Measurements from ENCODE around the gene SH3BP1.
"Not testable (repeated sequence)": the region's sequence is repeated elsewhere in the genome, so short reads cannot be mapped to it uniquely, and the experiment has no call there.

The SH3BP1 gene

GRCh38 chr22:37633625-37634416, 5.6 kb upstream of the SH3BP1 start:
- DNase-seq (ENCODE audit: low read depth): peak; percentile 48

- DNase-seq (ENCODE audit: low read depth): no peak
These were observed 5.0 kb upstream of the SH3BP1 start for GRCh38 chr22:37634417-37634924.

- DNase-seq (ENCODE audit: low read depth): no peak
These were observed 4.3 kb upstream of the SH3BP1 start for GRCh38 chr22:37635157-37635556.

GRCh38 chr22:37636186-37636948, 3.1 kb upstream of the SH3BP1 start:
- DNase-seq (ENCODE audit: low read depth): no peak

- DNase-seq (ENCODE audit: low read depth): no peak
These were observed 2.6 kb upstream of the SH3BP1 start for GRCh38 chr22:37636949-37637273.

GRCh38 chr22:37638391-37639069, 939 bp upstream of the SH3BP1 start:
- no peak for DNase-seq (ENCODE audit: low read depth)

- DNase-seq (ENCODE audit: low read depth): no peak
These were observed 512 bp downstream of the SH3BP1 start for GRCh38 chr22:37639771-37640590.

GRCh38 chr22:37640591-37641560, 1.4 kb downstream of the SH3BP1 start:
- DNase-seq (ENCODE audit: low read depth): no peak

GRCh38 chr22:37641561-37641949, 2.1 kb downstream of the SH3BP1 start:
- no peak for DNase-seq (ENCODE audit: low read depth)

- no peak for DNase-seq (ENCODE audit: low read depth)
These were observed 3.9 kb downstream of the SH3BP1 start for GRCh38 chr22:37643225-37643847.

- no peak for DNase-seq (ENCODE audit: low read depth)
These were observed 7.8 kb downstream of the SH3BP1 start for GRCh38 chr22:37647317-37647716.

GRCh38 chr22:37647928-37648327, 8.5 kb downstream of the SH3BP1 start:
- no peak for DNase-seq (ENCODE audit: low read depth)

- DNase-seq (ENCODE audit: low read depth): no peak
These were observed 11.1 kb downstream of the SH3BP1 start for GRCh38 chr22:37650463-37651136.

- DNase-seq (ENCODE audit: low read depth): no peak
These were observed 15.2 kb downstream of the SH3BP1 start for GRCh38 chr22:37654563-37655251.

- DNase-seq (ENCODE audit: low read depth): no peak
These were observed 15.7 kb downstream of the SH3BP1 start for GRCh38 chr22:37655252-37655563.

- DNase-seq (ENCODE audit: low read depth): not testable (repeated sequence)
These were observed 17.1 kb downstream of the SH3BP1 start for GRCh38 chr22:37656583-37656982.

- DNase-seq (ENCODE audit: low read depth): no peak
These were observed 18.2 kb downstream of the SH3BP1 start for GRCh38 chr22:37657590-37658132.

- DNase-seq (ENCODE audit: low read depth): peak; percentile 100
These were observed 18.9 kb downstream of the SH3BP1 start, which contains the start of gene PDXP for GRCh38 chr22:37658133-37659065. Gene PDXP, plus strand, starts transcription at chr22:37658723. Its CDS starts 60 bp downstream, at chr22:37658783.

All from stromal cell of bone marrow (primary cell).